ENCODE data around the gene MED8. TPM values are rescaled to one million over a fixed set of nuclear protein-coding genes. Genes with fewer than 3 reads are reported as not detected.

The MED8 gene
- total and polyA plus RNA-seq, 2 of the 13 experiments (the other 11 are each of a cell fraction or from before 2014, with no cell fraction given): 16.9 to 77.4 TPM

GRCh38 chr1:43367026-43367903 lies 22.3 kb downstream of the MED8 start (continued):
- TF ChIP-seq ZNF687 (CRISPR knock-in tag; IDR thresholded peaks at IDR 0.05): peak; percentile 48; the same call in 1 of the 2 replicates
- TF ChIP-seq CHCHD3 (CRISPR knock-in tag; IDR thresholded peaks at IDR 0.05): 0 out of 2 replicates have a peak, but pooled peaks have one; percentile 84
- peak; percentile 22; the same call in 1 of the 2 replicates for TF ChIP-seq ZNF263 (CRISPR knock-in tag; IDR thresholded peaks at IDR 0.05)
- TF ChIP-seq ZSCAN21 (CRISPR knock-in tag; IDR thresholded peaks at IDR 0.05; ENCODE audit: borderline replicate concordance): 0 out of 2 replicates have a peak, but pooled peaks have one; percentile 55
- TF ChIP-seq MYC (CRISPR knock-in tag; IDR thresholded peaks at IDR 0.05; ENCODE audit: borderline replicate concordance): peak; percentile 52; the same call in 1 of the 2 replicates
- 0 out of 2 replicates have a peak, but pooled peaks have one; percentile 25 for TF ChIP-seq EED (CRISPR knock-in tag; IDR thresholded peaks at IDR 0.05)
- peak; percentile 40; the same call in 1 of the 2 replicates for TF ChIP-seq YEATS4 (CRISPR knock-in tag; IDR thresholded peaks at IDR 0.05; ENCODE audit: borderline replicate concordance)
- TF ChIP-seq ZNF670 (CRISPR knock-in tag; IDR thresholded peaks at IDR 0.05; ENCODE audit: borderline replicate concordance): 0 out of 2 replicates have a peak, but pooled peaks have one; percentile 17

All from HepG2 (cell line).